Measurements from ENCODE around the gene ARMS2. TPM values are rescaled to one million over a fixed set of nuclear protein-coding genes. Genes with fewer than 3 reads are reported as not detected.

Gene ARMS2
- total RNA-seq, 1 donor from 2014 or later, result not detected

GRCh38 chr10:122450353-122450990 lies 4.0 kb upstream of the ARMS2 start:
- intact Hi-C loops (cut with micrococcal nuclease), result no loop called here

GRCh38 chr10:122454071-122454470 lies 382 bp upstream of the ARMS2 start:
- intact Hi-C loops (cut with micrococcal nuclease), result no loop called here

- intact Hi-C loops (cut with micrococcal nuclease), result no loop called here
Observed at GRCh38 chr10:122455376-122456079, 1.1 kb downstream of the ARMS2 start.

- intact Hi-C loops (cut with micrococcal nuclease), result no loop called here
Observed at GRCh38 chr10:122457934-122458333, 3.5 kb downstream of the ARMS2 start.

- intact Hi-C loops (cut with micrococcal nuclease), result no loop called here
Observed at GRCh38 chr10:122458693-122459092, 4.2 kb downstream of the ARMS2 start.

- intact Hi-C loops (cut with micrococcal nuclease), result no loop called here
Observed at GRCh38 chr10:122459561-122460273, 5.3 kb downstream of the ARMS2 start.

GRCh38 chr10:122460891-122461293 lies 6.4 kb downstream of the ARMS2 start:
- intact Hi-C loops (cut with micrococcal nuclease), result no loop called here

- intact Hi-C loops (cut with micrococcal nuclease), result no loop called here
Observed at GRCh38 chr10:122461367-122461728, 6.9 kb downstream of the ARMS2 start, which contains the start of gene HTRA1. HTRA1 (plus strand) TSS chr10:122461553; CDS start chr10:122461653, 100 bp downstream.

GRCh38 chr10:122461729-122462532 lies 7.5 kb downstream of the ARMS2 start:
- intact Hi-C loops (cut with micrococcal nuclease), result no loop called here

- intact Hi-C loops (cut with micrococcal nuclease), result no loop called here
Observed at GRCh38 chr10:122462533-122463465, 8.3 kb downstream of the ARMS2 start.

GRCh38 chr10:122463466-122464249 lies 9.2 kb downstream of the ARMS2 start:
- intact Hi-C loops (cut with micrococcal nuclease), result no loop called here

- intact Hi-C loops (cut with micrococcal nuclease), result no loop called here
Observed at GRCh38 chr10:122464250-122464510, 9.7 kb downstream of the ARMS2 start.

GRCh38 chr10:122464586-122464985 lies 10.1 kb downstream of the ARMS2 start:
- intact Hi-C loops (cut with micrococcal nuclease), result no loop called here

GRCh38 chr10:122465401-122466040 lies 11.1 kb downstream of the ARMS2 start:
- intact Hi-C loops (cut with micrococcal nuclease), result no loop called here

GRCh38 chr10:122466951-122467381 lies 12.5 kb downstream of the ARMS2 start:
- intact Hi-C loops (cut with micrococcal nuclease), result no loop called here

GRCh38 chr10:122467701-122468100 lies 13.2 kb downstream of the ARMS2 start:
- intact Hi-C loops (cut with micrococcal nuclease), result no loop called here

- intact Hi-C loops (cut with micrococcal nuclease), result no loop called here
Observed at GRCh38 chr10:122468307-122468925, 14.0 kb downstream of the ARMS2 start.

- intact Hi-C loops (cut with micrococcal nuclease), result no loop called here
Observed at GRCh38 chr10:122468926-122469781, 14.7 kb downstream of the ARMS2 start.

Data from T-helper 1 cell treated with Interleukin-12 subunit alpha and Interleukin-12 subunit beta and Interleukin-4 antibody, amounts not matched to agents 30 ng/mL and 1 ng/mL, for 36 hours (primary cell).